HepG2 (cell line): ENCODE results near the gene TWF1. TPM values are rescaled to one million over a fixed set of nuclear protein-coding genes. Genes with fewer than 3 reads are reported as not detected.

Experiments
- ATAC-seq: fragments of 200-7000 bp; cut with Tn5 transposase; 3 replicates; pipeline ENCODE4 v1.9.1; 2020; ENCODE audit warnings: mild to moderate bottlenecking, moderate library complexity
- BruUV-seq: library from RNA; stranded (reverse); fragments of 400-500 nt; replicated peaks from 2 replicates; lab custom pipeline; 2021; lab: Mats Ljungman, UMichigan
- CTCF ChIA-PET: fragments of 300-600 bp; formaldehyde crosslinking; extraction: SDS; loops from one replicate; lab custom pipeline; 2021; ENCODE audit warnings: low total read pairs, inconsistent platforms, low intra/inter-chr PET ratio; lab: Yijun Ruan, JAX
- POLR2A ChIA-PET: fragments of 350-600 bp; sonication (Branson Sonifier 250); formaldehyde crosslinking; loops from one replicate; lab custom pipeline; 2020; ENCODE audit warnings: antibody characterized with exemption, inconsistent platforms; lab: Yijun Ruan, JAX
- DNase-seq: peaks from one replicate; pipeline ENCODE4 v3.0.0-alpha.2; 2015; ENCODE audit warnings: low spot score
- FAIRE-seq: peaks from 3 replicates; lab custom pipeline; 2011; peaks lifted over from hg19 to GRCh38; lab: Jason Lieb, UNC
- H2AFZ ChIP-seq: one replicate; pipeline ENCODE4 v1.6.1; 2011; ENCODE audit warnings: low read length, inconsistent platforms
- H3K27ac ChIP-seq: fragments of 300-600 bp; 3 replicates; pipeline ENCODE4 v1.8.0; 2011; ENCODE audit warnings: mixed run types, mild to moderate bottlenecking, mixed read lengths, low read length, inconsistent platforms; ENCODE audit not compliant: insufficient read depth; ENCODE audit errors: extremely low read length
- H3K27me3 ChIP-seq, 2 experiments: fragments of 200-600 bp in 1 of 2; 2 replicates in 1 of 2; 3 replicates in 1 of 2; pipeline versions ENCODE4 v1.6.0 to v1.8.0; 2011; ENCODE audit warnings: low read length in 2 of 2, mild to moderate bottlenecking in 2 of 2, moderate library complexity in 2 of 2, inconsistent platforms in 1 of 2; ENCODE audit not compliant: insufficient read depth in 2 of 2, control insufficient read depth in 1 of 2
- H3K36me3 ChIP-seq, 2 experiments: fragments of 200-600 bp in 1 of 2; replicated peaks in 1 of 2; 2 replicates in 1 of 2; 3 replicates in 1 of 2; pipeline versions ENCODE4 v1.5.1 to v1.8.0; 2011; ENCODE audit warnings: low read length in 2 of 2, inconsistent platforms in 1 of 2; ENCODE audit not compliant: insufficient read depth in 2 of 2, control insufficient read depth in 1 of 2
- H3K4me1 ChIP-seq: 2 replicates; pipeline ENCODE4 v1.5.1; 2012; ENCODE audit warnings: low read length, inconsistent platforms; ENCODE audit not compliant: insufficient read depth
- H3K4me2 ChIP-seq: 2 replicates; pipeline ENCODE4 v1.6.0; 2011; ENCODE audit warnings: low read depth, low read length, inconsistent platforms
- H3K4me3 ChIP-seq, 3 experiments: fragments of 200-600 bp in 1 of 3; sonication (generic), shearing (Covaris generic) in 1 of 3; replicated peaks in 1 of 3; 2 replicates each; pipeline ENCODE4 v1.5.1; 2011 to 2016; ENCODE audit warnings: low read length in 3 of 3, inconsistent platforms in 2 of 3, low read depth in 2 of 3, mild to moderate bottlenecking in 2 of 3, control low read depth in 1 of 3, mixed read lengths in 1 of 3; ENCODE audit not compliant: insufficient read depth in 1 of 3
- H3K79me2 ChIP-seq: one replicate; pipeline ENCODE4 v1.6.1; 2011; ENCODE audit warnings: low read length, inconsistent platforms; ENCODE audit not compliant: insufficient read depth
- H3K9ac ChIP-seq: 2 replicates; pipeline ENCODE4 v1.6.0; 2011; ENCODE audit warnings: mild to moderate bottlenecking, low read depth, low read length, inconsistent platforms; ENCODE audit not compliant: insufficient read depth
- H3K9me3 ChIP-seq: 2 replicates; pipeline ENCODE4 v1.5.1; 2012; ENCODE audit warnings: mild to moderate bottlenecking, low read length
- H4K20me1 ChIP-seq: 2 replicates; pipeline ENCODE4 v1.6.0; 2011; ENCODE audit warnings: inconsistent platforms, mild to moderate bottlenecking, low read length, moderate library complexity; ENCODE audit not compliant: insufficient read depth
- AHR ChIP-seq: IDR thresholded peaks from 2 replicates; pipeline ENCODE4 v1.6.1; 2018; ENCODE audit warnings: missing genetic modification reagents, missing compliant biosample characterization
- ATRX ChIP-seq: sonication (generic); formaldehyde crosslinking; IDR thresholded peaks from 2 replicates; pipeline ENCODE4 v1.4.0; 2020; ENCODE audit warnings: missing genetic modification reagents, borderline replicate concordance
- BRD4 ChIP-seq: sonication (generic); formaldehyde crosslinking; IDR thresholded peaks from 2 replicates; pipeline ENCODE4 v1.4.0; 2020; ENCODE audit warnings: missing genetic modification reagents
- CEBPG ChIP-seq: IDR thresholded peaks from 2 replicates; pipeline ENCODE4 v1.6.1; 2016
- MTF1 ChIP-seq: sonication (generic); formaldehyde crosslinking; IDR thresholded peaks from 2 replicates; pipeline ENCODE4 v1.5.0; 2020; ENCODE audit warnings: missing genetic modification reagents
- NRL ChIP-seq: sonication (generic); formaldehyde crosslinking; IDR thresholded peaks from 2 replicates; pipeline ENCODE4 v1.5.0; 2020; ENCODE audit warnings: missing genetic modification reagents, mild to moderate bottlenecking, moderate library complexity, borderline replicate concordance
- PAX8 ChIP-seq: sonication (generic); formaldehyde crosslinking; IDR thresholded peaks from 2 replicates; pipeline ENCODE4 v1.8.0; 2022; ENCODE audit warnings: mild to moderate bottlenecking, missing genetic modification reagents, borderline replicate concordance
- ZFP62 ChIP-seq: sonication (generic); formaldehyde crosslinking; IDR thresholded peaks from 2 replicates; pipeline ENCODE4 v1.4.0; 2020; ENCODE audit warnings: missing genetic modification reagents
- ZNF180 ChIP-seq: sonication (generic); formaldehyde crosslinking; IDR thresholded peaks from 2 replicates; pipeline ENCODE4 v1.4.0; 2020; ENCODE audit warnings: low read depth, missing genetic modification reagents, borderline replicate concordance
- ZNF552 ChIP-seq: sonication (generic); formaldehyde crosslinking; IDR thresholded peaks from 2 replicates; pipeline ENCODE4 v1.9.0; 2022; ENCODE audit warnings: missing genetic modification reagents, mild to moderate bottlenecking, borderline replicate concordance
- in situ Hi-C: cut with HindIII; loops from 2 replicates; pipeline ENCODE4 v1.10.0; 2017; ENCODE audit warnings: low pct_unique_long_range_greater_than_20kb; ENCODE audit not compliant: extremely low pct_ligation_motif_present
- intact Hi-C: fragments of 100-400 bp; cut with micrococcal nuclease; formaldehyde crosslinking; loops from one replicate; pipeline ENCODE4 v1.10.0; 2022; ENCODE audit not compliant: unreplicated experiment
- polyA plus RNA-seq, 8 experiments: library from polyadenylated mRNA; depleted of rRNA in 3 of 8; stranded (reverse) in 7 of 8; unstranded in 1 of 8; fragments of >200 nt; fragmentation: Illumina TruSeq in 4 of 8; extraction: Trizol in 4 of 8; gene quantifications; 2 replicates each; pipeline versions ENCODE4 v1.2.1 to v1.2.3, GENCODE V29; 2011 to 2016; ENCODE audit warnings: low read depth in 4 of 8, missing spikeins in 1 of 8, mixed read lengths in 1 of 8; ENCODE audit not compliant: insufficient read depth in 1 of 8
- total RNA-seq, 5 experiments: library from RNA; depleted of rRNA; stranded (reverse); fragments of >200 nt; fragmentation: Illumina TruSeq; extraction: Trizol; gene quantifications; 2 replicates each; pipeline ENCODE4 v1.2.3, GENCODE V29; 2016; ENCODE audit warnings: low read depth in 1 of 5
- TF ChIP-seq, protein P1 (sequence below): sonication (generic); formaldehyde crosslinking; IDR thresholded peaks from 2 replicates; pipeline ENCODE4 v1.5.0; 2020; ENCODE audit warnings: missing genetic modification reagents, mild to moderate bottlenecking, borderline replicate concordance
- TF ChIP-seq, protein P2 (sequence below): IDR thresholded peaks from 2 replicates; pipeline ENCODE4 v1.6.1; 2012; ENCODE audit warnings: low read length, improper control_type of control experiment

The TWF1 gene
- total and polyA plus RNA-seq, 2 of the 13 experiments (the other 11 are each of a cell fraction or from before 2014, with no cell fraction given), result 32.3 to 85.5 TPM

DNA sequence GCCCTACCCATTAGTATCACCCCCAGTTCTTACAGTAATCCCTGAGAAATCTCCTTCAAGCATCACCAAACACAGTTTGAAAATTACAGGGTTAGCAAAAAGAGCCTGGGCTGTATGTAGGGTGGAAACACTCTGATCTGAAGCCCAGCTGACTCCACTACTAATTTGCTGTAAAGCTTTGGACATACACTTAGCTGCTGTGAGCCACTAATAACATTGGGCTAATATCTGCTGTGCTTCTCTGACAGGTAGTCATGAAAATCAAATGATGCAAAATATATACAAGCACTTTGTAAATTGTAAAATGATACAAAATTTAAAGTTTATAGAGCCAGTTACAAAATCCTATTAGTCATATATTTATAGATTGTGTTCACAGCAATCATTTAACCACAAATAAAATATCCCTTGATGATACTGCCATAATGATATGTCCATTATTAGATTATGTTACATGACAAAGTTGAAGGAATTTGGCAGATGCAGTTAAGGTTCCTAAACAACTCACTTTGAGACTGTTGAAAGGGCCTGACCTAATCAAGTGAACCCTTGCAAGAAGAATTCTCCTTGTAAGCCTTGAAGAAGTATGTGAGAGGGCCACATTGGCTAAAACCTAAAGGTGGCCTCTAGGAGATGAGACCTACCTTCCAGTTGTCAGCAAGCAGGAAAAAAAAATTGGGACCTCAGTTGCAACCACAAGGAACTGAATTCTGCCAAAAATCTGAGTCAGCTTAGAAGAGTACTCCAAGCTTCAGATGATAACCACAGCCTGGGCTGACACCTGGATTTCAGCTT lies 19.0 kb downstream of the TWF1 start:
- DNase-seq, result no peak
- in situ Hi-C loops (no loop called here), intact Hi-C loops (no loop called here)
- no peak overlapping the region for H3K4me2 ChIP-seq
- no peak overlapping the region for H3K4me3 ChIP-seq
- H3K9me3 ChIP-seq, result no peaks in the 10 kb centered on the region
- no peak overlapping the region for H3K27ac ChIP-seq
- FAIRE-seq, result no peak
- no peaks in the 10 kb centered on the region for H4K20me1 ChIP-seq
- no peak overlapping the region for H3K9ac ChIP-seq
- no peaks in the 10 kb centered on the region for H3K4me1 ChIP-seq
- no peaks in the 10 kb centered on the region for H3K27me3 ChIP-seq
- CTCF ChIA-PET, result no interaction called here
- BruUV-seq, result no TSS peak
- ATAC-seq, result no peak
- TF ChIP-seq ZNF552 (CRISPR knock-in tag) (no peak), NRL (CRISPR knock-in tag) (no peak), ZNF180 (CRISPR knock-in tag) (no peak), ATRX (CRISPR knock-in tag) (no peak), AHR (CRISPR knock-in tag) (no peak), ZFP62 (CRISPR knock-in tag) (no peak), PAX8 (no peak), CEBPG (CRISPR knock-in tag) (no peak), MTF1 (no peak), BRD4 (CRISPR knock-in tag) (no peak)
- TF ChIP-seq, protein P1, sequence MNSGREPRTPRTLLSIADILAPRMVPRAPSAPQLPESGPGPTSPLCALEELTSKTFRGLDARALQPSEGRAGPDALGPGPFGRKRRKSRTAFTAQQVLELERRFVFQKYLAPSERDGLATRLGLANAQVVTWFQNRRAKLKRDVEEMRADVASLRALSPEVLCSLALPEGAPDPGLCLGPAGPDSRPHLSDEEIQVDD (CRISPR knock-in tag), result no peak
- TF ChIP-seq, protein P2, sequence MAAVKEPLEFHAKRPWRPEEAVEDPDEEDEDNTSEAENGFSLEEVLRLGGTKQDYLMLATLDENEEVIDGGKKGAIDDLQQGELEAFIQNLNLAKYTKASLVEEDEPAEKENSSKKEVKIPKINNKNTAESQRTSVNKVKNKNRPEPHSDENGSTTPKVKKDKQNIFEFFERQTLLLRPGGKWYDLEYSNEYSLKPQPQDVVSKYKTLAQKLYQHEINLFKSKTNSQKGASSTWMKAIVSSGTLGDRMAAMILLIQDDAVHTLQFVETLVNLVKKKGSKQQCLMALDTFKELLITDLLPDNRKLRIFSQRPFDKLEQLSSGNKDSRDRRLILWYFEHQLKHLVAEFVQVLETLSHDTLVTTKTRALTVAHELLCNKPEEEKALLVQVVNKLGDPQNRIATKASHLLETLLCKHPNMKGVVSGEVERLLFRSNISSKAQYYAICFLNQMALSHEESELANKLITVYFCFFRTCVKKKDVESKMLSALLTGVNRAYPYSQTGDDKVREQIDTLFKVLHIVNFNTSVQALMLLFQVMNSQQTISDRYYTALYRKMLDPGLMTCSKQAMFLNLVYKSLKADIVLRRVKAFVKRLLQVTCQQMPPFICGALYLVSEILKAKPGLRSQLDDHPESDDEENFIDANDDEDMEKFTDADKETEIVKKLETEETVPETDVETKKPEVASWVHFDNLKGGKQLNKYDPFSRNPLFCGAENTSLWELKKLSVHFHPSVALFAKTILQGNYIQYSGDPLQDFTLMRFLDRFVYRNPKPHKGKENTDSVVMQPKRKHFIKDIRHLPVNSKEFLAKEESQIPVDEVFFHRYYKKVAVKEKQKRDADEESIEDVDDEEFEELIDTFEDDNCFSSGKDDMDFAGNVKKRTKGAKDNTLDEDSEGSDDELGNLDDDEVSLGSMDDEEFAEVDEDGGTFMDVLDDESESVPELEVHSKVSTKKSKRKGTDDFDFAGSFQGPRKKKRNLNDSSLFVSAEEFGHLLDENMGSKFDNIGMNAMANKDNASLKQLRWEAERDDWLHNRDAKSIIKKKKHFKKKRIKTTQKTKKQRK, result no peak
- TF ChIP-seq, all 625 proteins: peak for 0
- Histone ChIP-seq H2AFZ (no peak overlapping the region), H3K79me2 (no peaks in the 10 kb centered on the region), H3K36me3 (no peaks in the 10 kb centered on the region; a peak in 1 of 5 replicates)
- POLR2A ChIA-PET, result no interaction called here
